Measurements from ENCODE around the gene SNX32. TPM values are rescaled to one million over a fixed set of nuclear protein-coding genes. Genes with fewer than 3 reads are reported as not detected.

The SNX32 gene
- total RNA-seq, 1 donor from 2014 or later = not detected

GRCh38 chr11:65857853-65858680 lies 24.3 kb downstream of the SNX32 start, which contains the start of gene CFL1:
Gene CFL1, minus strand, starts transcription at chr11:65858180. Its CDS starts 81 bp downstream, at chr11:65858099.
- peak; percentile 91 to 99 for DNase-seq (ENCODE audit: low spot score in 2 of 2)
- intact Hi-C loops (cut with DNase I) = loop anchor here (1.0 to 10.0 kb wide), 7 partner anchors 25 to 441 kb away; partner anchors contain the start of genes C11orf68, DRAP1, MAP3K11 and PCNX3
- Histone ChIP-seq H3K27ac (peak within 1 kb of the TSS; percentile 97 to 99), H3K36me3 (peaks cover 45 to 46% of the 10 kb centered on the region in 2 donors), H3K4me3 (peak within 1 kb of the TSS; percentile 84 to 99), H3K4me1 (peaks cover 21 to 27% of the 10 kb centered on the region in 2 donors), H3K9me3 (no peaks in the 10 kb centered on the region), H3K27me3 (no peaks in the 10 kb centered on the region)
- TF ChIP-seq CTCF (IDR thresholded peaks at IDR 0.05) = peak in 1 of 3 experiments; percentile 1

DNA sequence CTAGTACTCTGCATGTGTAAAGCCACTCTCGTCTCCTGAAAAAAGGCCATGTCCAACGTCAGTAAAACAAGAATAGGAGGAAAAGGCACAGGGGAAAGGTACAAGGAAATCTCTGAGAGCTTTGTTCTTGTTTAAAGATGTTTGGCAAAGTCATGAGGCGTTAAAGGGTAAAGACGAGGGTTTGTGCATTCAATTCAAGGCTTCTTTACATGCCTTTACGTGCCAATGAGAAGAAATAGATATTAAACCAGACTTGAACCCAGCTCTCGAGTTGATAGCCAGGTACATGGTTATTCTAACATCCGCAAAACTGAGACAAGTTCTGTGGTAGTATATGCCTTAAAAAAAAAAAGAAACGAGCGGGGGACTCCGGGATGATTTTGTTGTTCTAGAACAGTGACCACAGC lies 24.9 kb downstream of the SNX32 start:
- Histone ChIP-seq H3K27me3 (no peaks in the 10 kb centered on the region), H3K36me3 (peaks cover 45 to 46% of the 10 kb centered on the region in 2 donors), H3K9me3 (no peaks in the 10 kb centered on the region), H3K4me1 (peaks cover 21 to 27% of the 10 kb centered on the region in 2 donors), H3K27ac (peak overlapping the region; percentile 94 to 99), H3K4me3 (peak overlapping the region; percentile 84 to 99)
- DNase-seq (ENCODE audit: low spot score in 2 of 2) = no peak
- intact Hi-C loops (cut with DNase I) = loop anchor here (1.0 to 10.0 kb wide), 9 partner anchors 26 to 441 kb away; partner anchors contain the start of genes C11orf68, DRAP1, FIBP and KAT5
- no peak for TF ChIP-seq CTCF (IDR thresholded peaks at IDR 0.05)

DNA sequence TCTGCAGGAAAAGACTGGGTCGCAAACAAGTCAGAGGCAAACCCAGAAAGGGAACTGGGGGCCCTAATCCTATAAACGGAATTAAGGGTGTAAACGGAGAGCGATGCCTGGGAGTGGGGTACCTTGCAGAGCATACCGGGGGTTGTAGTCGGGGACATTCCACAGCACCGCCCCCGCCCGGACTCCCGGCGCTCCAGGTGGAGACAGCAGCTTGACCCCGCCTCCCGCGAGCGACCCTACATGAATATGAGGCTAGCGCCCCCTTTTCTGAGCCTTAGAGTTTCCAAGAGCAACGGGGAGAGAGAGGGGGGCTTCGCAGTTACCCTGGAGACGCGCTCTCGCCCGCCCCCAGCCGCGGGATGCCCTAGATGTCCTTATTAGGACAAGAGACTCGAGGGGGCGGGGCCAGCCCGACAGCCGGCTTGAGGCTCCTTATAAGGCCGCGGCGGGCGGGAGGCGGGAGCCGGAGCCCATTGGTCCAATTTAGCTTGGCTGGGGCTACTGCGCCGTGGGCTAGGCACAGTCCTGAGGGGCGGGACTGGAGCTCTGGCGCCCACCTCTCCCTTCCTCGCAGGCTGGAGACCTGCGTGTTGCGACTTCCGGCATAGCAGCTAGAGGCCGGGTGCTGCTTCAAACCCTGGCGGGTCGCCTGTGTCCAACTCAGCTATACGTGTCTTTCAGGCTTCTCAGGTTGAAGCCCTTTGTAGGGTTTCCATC lies 25.5 kb downstream of the SNX32 start:
- peak; percentile 99 to 100 for DNase-seq (ENCODE audit: low spot score in 2 of 2)
- intact Hi-C loops (cut with DNase I) = loop anchor here (1.0 to 10.0 kb wide), 6 partner anchors 26 to 442 kb away; partner anchors contain the start of genes FIBP, KAT5, MAP3K11 and PCNX3
- Histone ChIP-seq H3K9me3 (no peaks in the 10 kb centered on the region), H3K36me3 (peaks cover 45 to 46% of the 10 kb centered on the region in 2 donors), H3K4me1 (peaks cover 21 to 27% of the 10 kb centered on the region in 2 donors), H3K27me3 (no peaks in the 10 kb centered on the region), H3K27ac (peak overlapping the region; percentile 94 to 99), H3K4me3 (peak overlapping the region; percentile 84 to 99)
- TF ChIP-seq CTCF (IDR thresholded peaks at IDR 0.05) = peak in 1 of 3 experiments; percentile 16

DNA sequence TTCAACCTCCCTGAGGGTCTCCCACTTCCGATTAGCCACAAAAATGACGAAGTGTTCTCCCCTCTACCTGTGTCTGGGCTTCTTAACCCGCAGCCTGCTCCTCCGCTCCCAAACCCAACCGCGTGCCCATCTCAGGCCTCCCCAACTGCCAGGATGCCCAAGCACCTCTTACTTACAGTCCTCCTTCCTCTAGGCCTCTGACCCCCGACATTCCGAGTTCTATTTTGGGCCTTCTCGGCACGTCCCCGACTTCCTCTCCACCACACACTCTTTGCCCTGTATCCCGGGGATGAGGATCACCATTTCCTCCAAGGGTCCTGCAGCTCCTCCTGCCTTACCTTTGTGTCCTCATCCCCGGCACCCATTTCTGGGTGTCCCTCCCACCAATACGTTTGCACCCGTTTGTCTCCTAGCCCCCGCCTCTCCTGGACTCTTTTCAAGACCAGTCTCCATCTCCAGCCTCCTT lies 26.1 kb downstream of the SNX32 start:
- DNase-seq (ENCODE audit: low spot score in 2 of 2) = no peak
- Histone ChIP-seq H3K4me1 (peaks cover 21 to 27% of the 10 kb centered on the region in 2 donors), H3K9me3 (no peaks in the 10 kb centered on the region), H3K27me3 (no peaks in the 10 kb centered on the region), H3K36me3 (peaks cover 45 to 46% of the 10 kb centered on the region in 2 donors), H3K4me3 (peak overlapping the region; percentile 84 to 99), H3K27ac (peak overlapping the region; percentile 94 to 99)
- TF ChIP-seq CTCF (IDR thresholded peaks at IDR 0.05) = no peak
- intact Hi-C loops (cut with DNase I) = loop anchor here (1.0 to 10.0 kb wide), 7 partner anchors 13 to 443 kb away; partner anchors contain the start of genes FIBP, KAT5, MAP3K11 and PCNX3
